Epidermal melanocyte (primary cell): Measurements from ENCODE around the gene NAPG.
"Not testable (repeated sequence)": the region's sequence is repeated elsewhere in the genome, so short reads cannot be mapped to it uniquely, and the experiment has no call there.

Experiments
- DNase-seq: peaks from one replicate; pipeline ENCODE4 v3.0.0; 2011; ENCODE audit warnings: low spot score; ENCODE audit not compliant: insufficient read length

NAPG gene

GRCh38 chr18:10525697-10526560, at the start of gene NAPG:
Gene NAPG (plus strand): TSS chr18:10526027. CDS start chr18:10526103, 76 bp downstream.
- peak; percentile 89 for DNase-seq

DNA sequence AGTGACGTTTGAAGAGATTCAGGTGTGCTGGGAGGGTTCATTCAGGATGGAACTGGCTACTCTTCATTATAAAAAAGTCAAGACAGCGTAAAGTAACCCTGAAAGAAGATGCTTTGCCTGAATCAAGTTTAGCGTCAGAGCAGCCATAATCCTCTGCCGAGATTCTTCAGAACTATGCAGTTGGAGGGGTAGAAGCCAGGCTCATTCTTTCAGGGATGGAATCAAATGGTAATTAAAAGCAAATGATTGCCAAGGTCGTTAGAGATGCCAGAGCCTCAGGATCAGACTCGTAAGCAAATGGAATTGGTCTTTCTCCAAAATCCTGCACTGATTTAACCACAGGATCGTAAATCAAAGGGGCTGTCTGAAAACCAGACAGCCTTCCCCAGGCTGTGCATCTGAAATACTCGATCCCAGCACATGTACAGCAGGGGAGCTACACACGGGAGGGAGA, 49.5 kb upstream of the NAPG start:
- peak; percentile 66 for DNase-seq

DNA sequence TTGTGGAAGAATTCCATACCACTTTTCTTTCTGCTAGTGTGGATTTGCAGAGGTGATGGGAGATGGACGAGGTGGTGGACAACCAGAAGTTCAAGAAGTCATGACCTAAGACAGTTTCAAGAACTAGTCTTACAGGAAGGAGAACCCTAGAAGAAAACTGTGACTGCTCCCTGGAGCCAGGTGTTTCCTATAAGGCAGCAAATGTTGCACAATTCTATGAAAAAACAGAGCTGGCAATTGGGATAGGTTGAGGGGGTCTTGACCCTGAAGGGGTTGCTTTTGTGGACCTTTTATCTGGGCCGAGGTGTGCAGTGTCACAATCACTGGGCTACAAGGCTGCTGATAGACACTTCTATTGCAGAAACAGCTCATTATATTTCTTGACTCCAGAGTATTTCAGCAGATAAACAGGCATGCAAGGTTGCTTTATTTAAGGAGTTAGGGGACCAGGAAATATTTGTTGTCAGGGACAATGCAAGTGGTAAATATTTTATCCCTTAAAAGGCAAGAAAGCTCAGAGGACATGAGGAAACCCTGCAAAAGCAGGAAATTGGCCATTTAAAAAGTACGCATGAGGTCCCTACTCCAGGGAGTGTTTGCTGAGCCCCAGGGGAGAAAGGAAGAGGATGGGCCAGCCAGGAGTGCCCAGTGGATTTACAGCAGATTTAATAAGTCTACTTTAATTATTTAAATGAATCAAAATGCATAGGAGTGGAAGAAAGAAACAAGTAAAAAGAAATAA, 48.5 kb upstream of the NAPG start:
- no peak for DNase-seq

DNA sequence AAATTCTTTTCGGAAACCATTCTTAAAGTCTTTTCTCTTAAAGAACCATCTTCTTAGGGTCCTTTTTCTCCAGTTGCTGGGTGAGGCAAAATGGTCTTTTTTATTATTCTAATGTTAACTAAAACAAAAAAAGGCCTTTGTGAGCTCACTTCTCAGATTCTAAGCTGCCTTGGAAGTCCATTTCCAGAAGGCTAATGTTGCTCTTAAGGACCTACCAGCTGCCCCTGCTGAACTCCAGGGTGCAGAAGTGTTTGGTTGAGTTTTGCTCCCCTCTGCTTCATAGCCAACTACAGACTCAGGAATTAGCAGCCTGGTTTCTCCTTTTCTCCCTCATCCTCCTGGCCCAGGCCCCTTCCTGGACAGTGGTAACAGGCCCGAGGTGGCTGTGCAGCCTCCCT, 48.0 kb upstream of the NAPG start:
- no peak for DNase-seq

- DNase-seq: no peak
These were observed 44.0 kb upstream of the NAPG start for GRCh38 chr18:10481831-10482230.

GRCh38 chr18:10482363-10482984, 43.4 kb upstream of the NAPG start:
- no peak for DNase-seq

- no peak for DNase-seq
These were observed 42.6 kb upstream of the NAPG start for GRCh38 chr18:10482985-10483949.

DNA sequence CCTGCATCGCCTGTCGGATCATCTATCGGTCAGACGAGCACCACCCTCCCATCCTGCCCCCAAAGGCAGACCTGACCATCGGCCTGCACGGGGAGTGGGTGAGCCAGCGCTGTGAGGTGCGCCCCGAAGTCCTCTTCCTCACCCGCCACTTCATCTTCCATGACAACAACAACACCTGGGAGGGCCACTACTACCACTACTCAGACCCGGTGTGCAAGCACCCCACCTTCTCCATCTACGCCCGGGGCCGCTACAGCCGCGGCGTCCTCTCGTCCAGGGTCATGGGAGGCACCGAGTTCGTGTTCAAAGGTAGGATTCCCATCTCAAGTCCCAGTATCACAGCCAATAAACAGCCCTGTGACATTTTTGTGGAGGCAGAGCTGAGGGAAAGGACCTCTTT, 40.4 kb upstream of the NAPG start:
- no peak for DNase-seq

DNA sequence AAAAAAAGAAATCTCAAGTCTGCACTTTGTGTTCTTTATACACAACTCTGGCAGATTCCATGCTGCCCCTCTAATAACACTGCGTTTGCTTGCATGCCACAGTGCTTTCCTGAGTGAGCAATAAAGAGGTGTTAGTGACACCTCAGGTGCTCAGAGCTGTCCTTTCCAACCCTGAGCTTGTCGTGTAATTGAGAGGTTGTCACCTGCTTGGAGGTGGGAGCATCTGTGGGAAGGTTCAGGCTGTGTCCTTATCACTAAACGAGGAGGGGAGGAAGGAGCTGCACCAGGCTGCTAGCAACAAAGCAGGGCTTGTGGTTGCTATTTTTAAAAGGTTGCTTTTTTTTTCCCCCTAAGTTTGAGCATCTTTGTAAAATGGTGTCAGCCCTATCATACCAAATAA, 39.5 kb upstream of the NAPG start:
- no peak for DNase-seq

- DNase-seq: no peak
These were observed 38.7 kb upstream of the NAPG start for GRCh38 chr18:10487154-10487553.

- DNase-seq: no peak
These were observed 37.8 kb upstream of the NAPG start for GRCh38 chr18:10488017-10488416.

DNA sequence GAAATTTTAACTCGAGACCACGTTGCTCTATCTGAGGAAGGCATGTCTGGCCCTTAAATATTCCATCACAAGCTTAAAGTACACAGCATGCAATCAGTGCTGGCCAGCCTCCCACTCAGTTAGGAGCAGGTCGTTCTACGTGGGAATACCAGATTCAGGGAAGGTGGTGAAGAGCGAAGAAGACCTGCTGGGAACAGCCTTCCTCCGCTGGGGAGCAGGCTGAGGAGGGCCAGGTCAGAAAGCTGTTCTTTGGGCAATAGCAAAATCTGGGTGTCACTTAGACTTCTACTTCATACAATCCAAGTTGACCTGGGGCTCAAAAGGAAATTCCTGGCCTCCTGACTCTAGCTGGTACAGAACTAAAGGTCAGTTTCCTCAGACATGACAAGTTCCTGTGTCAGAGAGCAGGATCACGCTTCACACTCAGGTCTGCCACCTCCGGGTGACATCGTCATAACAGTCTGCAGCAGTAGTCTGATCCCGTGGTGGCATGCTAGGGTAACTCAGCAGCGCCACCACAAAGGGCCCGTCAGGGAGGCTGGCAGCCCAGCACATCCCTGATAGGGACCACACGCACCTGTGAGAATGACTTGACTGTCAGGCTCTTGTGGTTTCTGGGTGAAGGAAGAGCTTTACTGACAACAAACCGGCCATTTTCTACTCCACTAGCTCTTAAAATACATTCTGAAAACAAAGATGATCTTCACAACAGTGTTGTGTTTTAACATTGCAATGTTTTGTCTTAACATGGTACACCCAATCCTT, 35.2 kb upstream of the NAPG start:
- DNase-seq: no peak

DNA sequence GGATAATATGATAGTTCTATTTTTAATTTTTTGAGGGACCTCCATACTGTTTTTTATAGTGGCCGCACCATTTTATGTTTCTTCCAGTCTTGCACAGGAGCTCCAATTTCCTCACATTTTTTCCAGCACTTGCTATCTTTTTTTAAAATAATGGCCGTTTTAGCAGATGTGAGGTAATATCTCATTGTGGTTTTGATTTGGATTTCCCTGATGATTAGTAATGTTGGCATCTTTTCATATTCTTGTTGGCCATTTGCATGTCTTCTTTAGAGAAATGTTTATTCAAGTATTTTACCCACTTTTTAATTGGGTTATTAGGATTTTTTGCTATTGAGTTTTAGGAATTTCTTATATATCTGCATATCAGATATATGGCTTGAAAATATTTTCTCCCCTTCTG, 29.9 kb upstream of the NAPG start:
- no peak for DNase-seq

GRCh38 chr18:10497206-10497749, 28.5 kb upstream of the NAPG start:
- DNase-seq: peak; percentile 30

DNA sequence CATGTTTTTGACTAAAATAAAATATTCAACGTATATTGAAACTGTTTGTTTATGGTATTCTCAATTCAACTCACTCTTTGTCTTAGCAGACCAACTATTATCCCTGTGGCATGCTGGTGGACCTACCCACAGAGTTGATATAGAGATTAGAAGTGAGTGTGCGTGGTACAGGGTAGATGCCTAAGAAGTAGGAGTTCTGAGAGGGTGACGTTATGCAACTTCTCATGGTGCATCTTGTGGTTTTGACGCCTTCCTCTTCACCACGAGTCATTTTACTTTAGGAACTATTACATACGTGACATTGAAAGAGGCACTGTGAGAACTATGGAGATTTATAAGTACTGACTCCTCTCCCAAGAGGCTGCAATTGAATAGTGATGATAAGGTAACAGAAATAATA, 26.6 kb upstream of the NAPG start:
- no peak for DNase-seq

- DNase-seq: no peak
These were observed 25.8 kb upstream of the NAPG start for GRCh38 chr18:10500038-10500437.

DNA sequence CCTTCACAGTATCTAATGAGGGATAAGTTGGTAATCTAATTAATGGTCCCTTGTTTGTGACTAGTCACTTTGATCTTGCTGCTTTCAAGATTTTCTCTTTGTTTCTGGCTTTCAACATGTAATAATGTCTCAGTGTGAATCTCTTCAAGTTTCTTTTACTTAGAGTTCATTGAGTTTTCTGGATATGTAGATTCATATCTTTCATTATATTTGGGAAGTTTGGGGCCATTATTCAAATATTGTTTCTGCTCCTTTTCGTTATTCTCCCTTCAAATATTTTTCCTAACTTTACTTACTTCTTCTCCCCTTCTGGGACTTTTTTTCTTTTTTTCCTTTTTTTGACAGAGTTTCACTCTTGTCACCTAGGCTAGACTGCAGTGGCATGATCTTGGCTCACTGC, 21.1 kb upstream of the NAPG start:
- DNase-seq: no peak

- not testable (repeated sequence) for DNase-seq
These were observed 19.9 kb upstream of the NAPG start for GRCh38 chr18:10505892-10506291.

DNA sequence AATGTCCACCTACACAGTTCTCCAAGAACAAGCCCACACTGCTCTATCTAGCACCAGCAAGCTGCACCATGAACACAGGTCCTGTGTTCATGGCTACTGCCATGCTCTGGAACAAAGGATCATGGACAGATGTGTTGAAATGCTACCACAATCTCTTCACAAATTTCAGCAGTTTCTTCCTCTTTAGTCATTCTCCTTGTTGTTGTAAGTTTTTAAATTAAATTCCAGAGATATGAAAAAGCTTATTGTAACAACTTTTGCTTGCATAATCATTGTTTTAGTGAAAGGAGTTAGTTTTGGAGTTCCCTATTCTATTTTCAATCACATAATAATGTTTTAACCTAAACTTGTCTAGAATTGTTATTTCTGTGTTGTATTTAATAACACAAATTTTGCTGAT, 17.2 kb upstream of the NAPG start:
- DNase-seq: no peak

GRCh38 chr18:10511236-10511635, 14.6 kb upstream of the NAPG start:
- DNase-seq: peak; percentile 34
